BE2C (cell line): Measurements from ENCODE around the gene RBMS3.

Source experiments
- DNase-seq: peaks from one replicate; pipeline ENCODE4 v3.0.0-alpha.2; 2020
- H3K27me3 ChIP-seq: fragments of 250-450 bp; sonication (Bioruptor Pico); 2 replicates; pipeline ENCODE4 v1.5.1; 2020; ENCODE audit warnings: mild to moderate bottlenecking
- H3K36me3 ChIP-seq: fragments of 250-450 bp; sonication (Bioruptor Pico); 2 replicates; pipeline ENCODE4 v1.5.1; 2020; ENCODE audit warnings: mild to moderate bottlenecking
- H3K4me1 ChIP-seq: fragments of 250-450 bp; sonication (Bioruptor Pico); 2 replicates; pipeline ENCODE4 v1.5.1; 2020
- H3K4me3 ChIP-seq: 2 replicates; pipeline ENCODE4 v1.5.1; 2011; ENCODE audit warnings: low read depth, low read length
- H3K9me3 ChIP-seq: fragments of 250-450 bp; sonication (Bioruptor Pico); 2 replicates; pipeline ENCODE4 v1.5.1; 2020
- TF ChIP-seq, protein P1 (sequence below): IDR thresholded peaks from 2 replicates; pipeline ENCODE4 v1.5.1; 2012; ENCODE audit warnings: mild to moderate bottlenecking, low read depth, low read length

RBMS3 gene

DNA sequence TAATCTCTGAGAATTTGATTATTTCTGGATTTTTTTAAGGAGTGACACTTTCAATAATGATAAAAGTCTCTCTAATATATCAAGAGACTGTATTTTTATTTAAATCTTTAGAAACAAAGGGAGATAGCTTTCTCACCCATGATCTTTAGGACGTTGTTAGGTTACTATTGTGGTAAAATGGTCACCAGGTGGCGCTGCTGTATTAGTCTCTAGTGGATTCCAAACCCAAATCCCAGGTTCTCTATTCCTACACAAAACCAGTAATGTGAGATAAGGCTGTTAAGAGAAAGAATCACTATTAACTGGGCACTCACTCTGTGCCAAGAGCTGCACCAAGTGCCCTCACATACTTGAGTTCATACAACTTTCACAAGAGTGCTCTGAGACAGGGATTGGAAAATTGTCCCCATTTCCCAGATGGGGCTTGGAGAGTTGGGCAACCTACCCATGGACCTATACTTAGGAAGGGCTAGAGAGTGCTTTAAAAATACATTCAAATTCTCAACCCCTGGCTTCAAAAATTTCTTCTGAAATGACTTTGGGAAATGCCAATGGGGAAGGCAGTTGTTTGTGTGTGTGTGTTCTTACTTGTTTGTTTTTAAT lies 732.2 kb downstream of the RBMS3 start:
- peak; percentile 71 for DNase-seq
- TF ChIP-seq, protein P1, sequence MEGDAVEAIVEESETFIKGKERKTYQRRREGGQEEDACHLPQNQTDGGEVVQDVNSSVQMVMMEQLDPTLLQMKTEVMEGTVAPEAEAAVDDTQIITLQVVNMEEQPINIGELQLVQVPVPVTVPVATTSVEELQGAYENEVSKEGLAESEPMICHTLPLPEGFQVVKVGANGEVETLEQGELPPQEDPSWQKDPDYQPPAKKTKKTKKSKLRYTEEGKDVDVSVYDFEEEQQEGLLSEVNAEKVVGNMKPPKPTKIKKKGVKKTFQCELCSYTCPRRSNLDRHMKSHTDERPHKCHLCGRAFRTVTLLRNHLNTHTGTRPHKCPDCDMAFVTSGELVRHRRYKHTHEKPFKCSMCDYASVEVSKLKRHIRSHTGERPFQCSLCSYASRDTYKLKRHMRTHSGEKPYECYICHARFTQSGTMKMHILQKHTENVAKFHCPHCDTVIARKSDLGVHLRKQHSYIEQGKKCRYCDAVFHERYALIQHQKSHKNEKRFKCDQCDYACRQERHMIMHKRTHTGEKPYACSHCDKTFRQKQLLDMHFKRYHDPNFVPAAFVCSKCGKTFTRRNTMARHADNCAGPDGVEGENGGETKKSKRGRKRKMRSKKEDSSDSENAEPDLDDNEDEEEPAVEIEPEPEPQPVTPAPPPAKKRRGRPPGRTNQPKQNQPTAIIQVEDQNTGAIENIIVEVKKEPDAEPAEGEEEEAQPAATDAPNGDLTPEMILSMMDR: peak; percentile 65
- H3K9me3 ChIP-seq: no peaks in the 10 kb centered on the region

DNA sequence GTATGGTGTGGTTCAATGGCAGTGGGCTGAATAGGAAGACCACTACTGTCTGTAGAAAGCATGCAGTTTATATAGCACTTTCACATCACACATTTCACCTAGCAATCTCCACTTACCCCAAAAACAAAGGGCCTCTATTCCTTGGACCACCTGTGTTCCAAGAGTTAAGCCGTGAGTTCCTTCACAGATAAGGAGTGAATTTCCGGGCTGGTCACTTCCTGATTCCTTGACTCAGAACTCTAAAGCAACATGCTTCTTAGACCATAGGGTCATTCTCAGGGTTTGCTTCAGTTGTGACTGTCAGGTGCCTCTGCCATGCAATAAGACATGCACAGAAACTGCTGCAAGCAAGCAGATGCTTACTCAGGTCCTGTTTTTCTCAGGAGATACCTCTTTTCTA lies 737.0 kb downstream of the RBMS3 start:
- Histone ChIP-seq H3K36me3 (no peaks in the 10 kb centered on the region), H3K9me3 (no peaks in the 10 kb centered on the region), H3K4me3 (no peak overlapping the region), H3K27me3 (no peaks in the 10 kb centered on the region), H3K4me1 (no peaks in the 10 kb centered on the region)
- TF ChIP-seq, protein P1: no peak
- no peak for DNase-seq

More for the DNA sequence above, 732.2 kb downstream of the RBMS3 start:
- Histone ChIP-seq H3K36me3 (no peaks in the 10 kb centered on the region), H3K4me1 (no peaks in the 10 kb centered on the region), H3K27me3 (no peaks in the 10 kb centered on the region), H3K4me3 (no peak overlapping the region)

DNA sequence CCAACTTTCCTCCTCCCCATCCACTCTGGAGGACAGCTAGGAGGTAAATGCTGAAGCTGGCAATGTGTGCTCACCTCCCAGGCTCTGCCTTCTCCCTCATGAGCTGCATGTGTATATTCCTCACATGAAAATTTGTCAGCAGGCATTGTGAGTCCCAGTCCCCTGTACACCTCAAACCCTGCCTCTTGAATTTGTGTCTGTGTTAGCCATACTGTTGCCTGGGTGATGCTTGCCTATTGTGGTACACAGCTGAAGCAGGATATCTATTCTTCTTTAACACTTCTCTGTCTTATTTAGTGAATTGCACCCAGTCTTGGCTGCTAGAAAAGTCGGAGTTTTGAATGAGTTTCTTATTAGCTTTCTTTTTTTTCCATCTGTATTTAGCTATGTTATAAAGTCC lies 739.5 kb downstream of the RBMS3 start:
- no peak for DNase-seq
- H3K27me3 ChIP-seq: no peaks in the 10 kb centered on the region
- no peaks in the 10 kb centered on the region for H3K9me3 ChIP-seq
- no peak overlapping the region for H3K4me3 ChIP-seq
- TF ChIP-seq, protein P1: no peak
- no peaks in the 10 kb centered on the region for H3K36me3 ChIP-seq
- no peaks in the 10 kb centered on the region for H3K4me1 ChIP-seq

DNA sequence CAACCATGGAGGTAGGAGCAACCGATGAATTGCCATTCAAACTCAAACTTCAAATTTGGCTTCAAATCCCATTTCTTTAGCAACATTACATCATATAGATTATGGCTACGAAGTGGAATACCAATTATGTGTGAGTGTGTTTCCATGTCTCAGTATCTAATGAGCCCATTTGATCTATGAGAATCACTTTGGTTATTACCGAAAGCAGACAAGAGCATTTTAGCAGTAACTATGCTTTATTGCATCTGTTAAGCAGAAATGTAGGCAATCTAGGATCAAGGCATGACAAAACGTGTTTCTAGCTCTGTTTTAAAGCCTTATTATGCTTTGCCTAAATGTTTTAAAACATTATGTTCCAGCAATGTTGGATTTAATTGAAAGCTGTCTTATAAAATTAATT lies 743.6 kb downstream of the RBMS3 start:
- Histone ChIP-seq H3K27me3 (no peaks in the 10 kb centered on the region), H3K9me3 (no peaks in the 10 kb centered on the region), H3K36me3 (no peaks in the 10 kb centered on the region), H3K4me3 (no peak overlapping the region), H3K4me1 (no peaks in the 10 kb centered on the region)
- DNase-seq: no peak
- TF ChIP-seq, protein P1: no peak

DNA sequence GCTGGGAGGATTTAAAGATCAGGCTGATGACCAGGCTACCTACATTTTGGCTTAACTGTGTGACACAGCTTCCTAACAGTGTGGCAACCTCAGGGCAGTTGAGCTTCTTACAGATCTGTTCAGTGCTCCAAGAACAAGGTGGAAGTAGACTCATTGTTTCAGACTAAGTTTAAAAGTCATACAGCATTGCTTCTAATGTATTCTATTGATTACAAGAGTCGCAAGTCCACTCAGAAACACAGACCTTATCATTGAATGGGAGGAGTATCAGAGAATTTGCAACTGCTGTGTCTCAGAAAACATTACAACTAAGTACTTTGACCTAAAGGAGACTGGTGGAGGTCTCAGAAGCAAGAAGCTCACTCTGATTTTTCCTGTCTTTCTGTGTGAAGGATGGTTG lies 746.0 kb downstream of the RBMS3 start:
- H3K9me3 ChIP-seq: no peaks in the 10 kb centered on the region
- H3K4me1 ChIP-seq: no peaks in the 10 kb centered on the region
- no peak overlapping the region for H3K4me3 ChIP-seq
- no peak for DNase-seq
- no peaks in the 10 kb centered on the region for H3K36me3 ChIP-seq
- H3K27me3 ChIP-seq: no peaks in the 10 kb centered on the region
- TF ChIP-seq, protein P1: no peak

DNA sequence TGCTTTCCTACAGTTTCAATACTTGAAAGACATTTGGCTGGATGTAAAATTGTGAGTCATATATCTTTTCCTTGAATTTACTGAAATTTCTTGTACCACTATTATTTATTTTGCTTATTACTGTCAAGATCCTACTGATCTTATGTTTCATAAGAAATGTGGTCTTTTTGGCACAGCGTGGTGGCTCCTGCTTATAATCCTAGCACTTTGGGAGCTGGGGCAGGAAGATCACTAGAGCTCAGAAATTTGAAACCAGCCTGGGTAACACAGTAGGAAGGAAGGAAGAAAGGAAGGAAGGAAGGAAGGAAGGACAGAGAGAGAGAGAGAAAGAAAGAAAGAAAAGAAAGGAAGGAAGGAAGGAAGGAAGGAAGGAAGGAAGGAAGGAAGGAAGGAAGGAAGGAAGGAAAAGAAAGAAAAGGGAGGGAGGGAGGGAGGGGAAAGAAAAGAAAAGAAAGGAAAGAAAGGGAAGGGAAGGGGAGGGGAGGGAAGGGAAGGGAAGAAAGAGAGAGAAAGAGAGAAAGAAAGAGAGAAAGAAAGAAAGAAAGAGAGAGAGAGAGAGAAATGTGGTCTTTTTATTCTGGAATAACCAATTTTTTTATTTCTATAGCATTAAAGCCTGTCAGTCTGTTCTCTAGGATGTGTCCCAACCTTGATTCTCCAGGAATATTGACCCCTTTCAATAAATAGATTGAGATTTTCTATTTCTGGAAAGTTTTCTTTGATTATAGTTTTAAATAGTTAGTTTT lies 753.5 kb downstream of the RBMS3 start:
- TF ChIP-seq, protein P1: no peak
- Histone ChIP-seq H3K4me1 (no peaks in the 10 kb centered on the region), H3K27me3 (no peaks in the 10 kb centered on the region), H3K4me3 (no peak overlapping the region), H3K9me3 (no peaks in the 10 kb centered on the region), H3K36me3 (no peaks in the 10 kb centered on the region)
- DNase-seq: no peak
